Neural progenitor cell (in vitro differentiated cells): ENCODE measurements around the gene DTX1. TPM values are rescaled to one million over a fixed set of nuclear protein-coding genes. Genes with fewer than 3 reads are reported as not detected.
"Not testable (repeated sequence)": the region's sequence is repeated elsewhere in the genome, so short reads cannot be mapped to it uniquely, and the experiment has no call there.

ENCODE experiments used
- DNase-seq: peaks from one replicate; pipeline ENCODE4 v3.0.0-alpha.2; 2016; ENCODE audit warnings: low spot score
- H2AFZ ChIP-seq: fragments of 200-600 bp; sonication (generic); replicated peaks from 2 replicates; pipeline ENCODE4 v1.6.1; 2016; ENCODE audit warnings: antibody characterized with exemption
- H3F3A ChIP-seq: fragments of 200-600 bp; sonication (generic); 2 replicates; pipeline ENCODE4 v1.6.1; 2016; ENCODE audit warnings: antibody characterized with exemption, low read depth
- H3K27ac ChIP-seq: fragments of 200-600 bp; sonication (generic); 2 replicates; pipeline ENCODE4 v1.5.1; 2016; ENCODE audit warnings: mild to moderate bottlenecking
- H3K27me3 ChIP-seq: fragments of 200-600 bp; sonication (generic); 2 replicates; pipeline ENCODE4 v1.6.1; 2016; ENCODE audit warnings: mild to moderate bottlenecking, moderate library complexity
- H3K36me3 ChIP-seq: fragments of 200-600 bp; sonication (generic); 2 replicates; pipeline ENCODE4 v1.5.1; 2016
- H3K4me1 ChIP-seq: fragments of 200-600 bp; sonication (generic); 2 replicates; pipeline ENCODE4 v1.6.1; 2016; ENCODE audit warnings: mixed run types
- H3K4me2 ChIP-seq: fragments of 200-600 bp; sonication (generic); 2 replicates; pipeline ENCODE4 v1.6.1; 2016
- H3K4me3 ChIP-seq: fragments of 200-600 bp; sonication (generic); 2 replicates; pipeline ENCODE4 v1.5.1; 2016
- H3K79me2 ChIP-seq: fragments of 200-600 bp; sonication (generic); 2 replicates; pipeline ENCODE4 v1.6.1; 2016; ENCODE audit warnings: low read depth
- H3K9ac ChIP-seq: fragments of 200-600 bp; sonication (generic); 2 replicates; pipeline ENCODE4 v1.6.1; 2016
- H3K9me3 ChIP-seq: fragments of 200-600 bp; sonication (generic); 2 replicates; pipeline ENCODE4 v1.5.1; 2016; ENCODE audit warnings: low read depth
- H4K20me1 ChIP-seq: fragments of 200-600 bp; sonication (generic); 2 replicates; pipeline ENCODE4 v1.6.1; 2016; ENCODE audit warnings: low read depth
- H3K27ac Mint-ChIP-seq: 3 replicates; pipeline ENCODE4 v1.8.0; 2021; ENCODE audit warnings: mixed read lengths
- H3K27me3 Mint-ChIP-seq: 2 replicates; pipeline ENCODE4 v1.8.0; 2022; ENCODE audit warnings: low read depth, mild to moderate bottlenecking, inconsistent platforms, moderate library complexity, mixed read lengths; ENCODE audit not compliant: insufficient read depth
- H3K36me3 Mint-ChIP-seq: 3 replicates; pipeline ENCODE4 v1.8.0; 2021; ENCODE audit warnings: mixed read lengths
- H3K4me1 Mint-ChIP-seq: 3 replicates; pipeline ENCODE4 v1.8.0; 2021; ENCODE audit warnings: mixed read lengths
- H3K4me3 Mint-ChIP-seq: 3 replicates; pipeline ENCODE4 v1.8.0; 2021; ENCODE audit warnings: mild to moderate bottlenecking, moderate library complexity, mixed read lengths
- H3K9me3 Mint-ChIP-seq: 3 replicates; pipeline ENCODE4 v1.8.0; 2020; ENCODE audit warnings: mixed read lengths
- EZH2 ChIP-seq: fragments of 200-600 bp; sonication (generic); IDR thresholded peaks from 2 replicates; pipeline ENCODE4 v1.6.1; 2017; ENCODE audit warnings: antibody characterized with exemption, mild to moderate bottlenecking, moderate library complexity
- EZH2phosphoT487 ChIP-seq: fragments of 200-600 bp; sonication (generic); IDR thresholded peaks from 2 replicates; pipeline ENCODE4 v1.6.1; 2017; ENCODE audit warnings: antibody characterized with exemption
- total RNA-seq: library from RNA; depleted of rRNA; stranded (reverse); fragments of >200 nt; gene quantifications from 2 replicates; pipeline ENCODE4 v1.2.3, GENCODE V29; 2015; ENCODE audit warnings: low replicate concordance
- TF ChIP-seq, protein P1 (sequence below): fragments of 200-600 bp; sonication (generic); IDR thresholded peaks from 2 replicates; pipeline ENCODE4 v1.5.1; 2017; ENCODE audit warnings: antibody characterized with exemption, mild to moderate bottlenecking

Gene DTX1
- total RNA-seq, 1 donor from 2014 or later: 0.49 TPM

- TF ChIP-seq EZH2 (no peak), EZH2phosphoT487 (no peak)
- TF ChIP-seq, protein P1, sequence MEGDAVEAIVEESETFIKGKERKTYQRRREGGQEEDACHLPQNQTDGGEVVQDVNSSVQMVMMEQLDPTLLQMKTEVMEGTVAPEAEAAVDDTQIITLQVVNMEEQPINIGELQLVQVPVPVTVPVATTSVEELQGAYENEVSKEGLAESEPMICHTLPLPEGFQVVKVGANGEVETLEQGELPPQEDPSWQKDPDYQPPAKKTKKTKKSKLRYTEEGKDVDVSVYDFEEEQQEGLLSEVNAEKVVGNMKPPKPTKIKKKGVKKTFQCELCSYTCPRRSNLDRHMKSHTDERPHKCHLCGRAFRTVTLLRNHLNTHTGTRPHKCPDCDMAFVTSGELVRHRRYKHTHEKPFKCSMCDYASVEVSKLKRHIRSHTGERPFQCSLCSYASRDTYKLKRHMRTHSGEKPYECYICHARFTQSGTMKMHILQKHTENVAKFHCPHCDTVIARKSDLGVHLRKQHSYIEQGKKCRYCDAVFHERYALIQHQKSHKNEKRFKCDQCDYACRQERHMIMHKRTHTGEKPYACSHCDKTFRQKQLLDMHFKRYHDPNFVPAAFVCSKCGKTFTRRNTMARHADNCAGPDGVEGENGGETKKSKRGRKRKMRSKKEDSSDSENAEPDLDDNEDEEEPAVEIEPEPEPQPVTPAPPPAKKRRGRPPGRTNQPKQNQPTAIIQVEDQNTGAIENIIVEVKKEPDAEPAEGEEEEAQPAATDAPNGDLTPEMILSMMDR: no peak
- no peak for DNase-seq
- Histone ChIP-seq H3K9me3 (no peaks in the 10 kb centered on the region), H3F3A (no peaks in the 10 kb centered on the region), H3K4me1 (no peaks in the 10 kb centered on the region), H2AFZ (no peak overlapping the region), H3K27ac (no peak overlapping the region), H3K4me3 (no peak overlapping the region), H3K27me3 (no peaks in the 10 kb centered on the region), H3K9ac (no peak overlapping the region), H4K20me1 (no peaks in the 10 kb centered on the region), H3K36me3 (no peaks in the 10 kb centered on the region), H3K79me2 (no peaks in the 10 kb centered on the region), H3K4me2 (no peak overlapping the region)
- Mint-ChIP-seq H3K27me3 (peaks cover 12% of the 10 kb centered on the region), H3K4me1 (peaks cover 13% of the 10 kb centered on the region), H3K36me3 (no peaks in the 10 kb centered on the region), H3K9me3 (no peaks in the 10 kb centered on the region), H3K4me3 (no peak overlapping the region), H3K27ac (no peak overlapping the region)
Measured at GRCh38 chr12:113113397-113113796, 56.9 kb downstream of the DTX1 start.

DNA sequence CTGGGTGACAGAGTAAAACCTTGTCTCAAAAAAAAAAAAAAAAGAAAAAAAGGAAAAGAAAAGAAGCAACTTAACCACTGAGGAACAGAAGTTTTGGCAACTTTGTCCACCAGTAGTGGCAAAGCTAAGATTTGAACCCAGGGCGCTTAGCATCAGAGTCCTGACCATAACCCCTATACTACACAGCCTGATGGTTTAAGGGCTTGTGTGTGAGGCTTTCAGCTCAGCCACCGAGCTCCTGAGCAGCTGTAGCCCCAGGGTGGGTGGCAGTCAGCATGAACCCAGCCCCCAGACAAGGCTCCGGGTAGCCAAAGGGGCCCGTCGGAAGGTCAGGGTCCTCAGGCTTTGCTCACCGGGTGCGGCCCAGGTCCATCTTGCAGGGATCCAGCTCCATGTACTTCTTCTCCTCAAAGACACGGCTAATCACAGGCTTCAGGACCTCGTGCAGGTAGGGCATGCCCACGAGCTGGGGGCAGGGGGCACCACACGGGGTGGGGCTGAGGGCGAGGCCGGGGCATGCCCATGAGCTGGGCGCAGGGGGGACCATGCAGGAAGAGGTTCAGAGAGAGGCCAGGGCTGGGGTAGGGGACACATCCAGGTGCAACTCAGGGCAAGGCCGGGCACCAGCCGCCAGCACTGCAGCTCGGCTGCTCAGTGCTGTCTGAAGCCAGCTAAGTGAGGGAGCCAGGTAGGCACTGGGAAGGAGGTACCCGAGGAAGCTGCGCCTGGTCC, 58.1 kb downstream of the DTX1 start:
- H4K20me1 ChIP-seq: no peaks in the 10 kb centered on the region
- no peak overlapping the region for H3K4me2 ChIP-seq
- no peaks in the 10 kb centered on the region for H3K9me3 Mint-ChIP-seq
- H3K9me3 ChIP-seq: no peaks in the 10 kb centered on the region
- H3K79me2 ChIP-seq: no peaks in the 10 kb centered on the region
- H2AFZ ChIP-seq: no peak overlapping the region
- H3K4me1 Mint-ChIP-seq: peaks cover 16% of the 10 kb centered on the region
- H3K27me3 ChIP-seq: no peaks in the 10 kb centered on the region
- no peaks in the 10 kb centered on the region for H3F3A ChIP-seq
- TF ChIP-seq, protein P1: no peak
- TF ChIP-seq EZH2phosphoT487 (no peak), EZH2 (no peak)
- H3K36me3 ChIP-seq: no peaks in the 10 kb centered on the region
- H3K9ac ChIP-seq: no peak overlapping the region
- no peak overlapping the region for H3K4me3 ChIP-seq
- H3K27ac ChIP-seq: no peak overlapping the region
- H3K4me1 ChIP-seq: no peaks in the 10 kb centered on the region
- H3K4me3 Mint-ChIP-seq: no peak overlapping the region
- H3K27me3 Mint-ChIP-seq: peaks cover 16% of the 10 kb centered on the region
- no peak overlapping the region for H3K27ac Mint-ChIP-seq
- H3K36me3 Mint-ChIP-seq: no peaks in the 10 kb centered on the region
- DNase-seq: no peak

GRCh38 chr12:113115455-113116126, 59.1 kb downstream of the DTX1 start:
- Histone ChIP-seq H3K9me3 (no peaks in the 10 kb centered on the region), H2AFZ (no peak overlapping the region), H3K27ac (no peak overlapping the region), H3K36me3 (no peaks in the 10 kb centered on the region), H3K9ac (no peak overlapping the region), H3K4me1 (no peaks in the 10 kb centered on the region), H3K4me2 (no peak overlapping the region), H3K79me2 (no peaks in the 10 kb centered on the region), H3F3A (no peaks in the 10 kb centered on the region), H3K27me3 (no peaks in the 10 kb centered on the region), H4K20me1 (no peaks in the 10 kb centered on the region), H3K4me3 (no peak overlapping the region)
- Mint-ChIP-seq H3K27ac (no peak overlapping the region), H3K4me1 (peaks cover 25% of the 10 kb centered on the region), H3K36me3 (no peaks in the 10 kb centered on the region), H3K27me3 (peaks cover 16% of the 10 kb centered on the region), H3K4me3 (no peak overlapping the region), H3K9me3 (no peaks in the 10 kb centered on the region)
- DNase-seq: no peak
- TF ChIP-seq EZH2phosphoT487: no peak

GRCh38 chr12:113116875-113117274, 60.3 kb downstream of the DTX1 start:
- no peak overlapping the region for H3K9ac ChIP-seq
- H3K27me3 Mint-ChIP-seq: peaks cover 16% of the 10 kb centered on the region
- TF ChIP-seq, protein P1: no peak
- TF ChIP-seq EZH2phosphoT487: no peak
- no peak for TF ChIP-seq EZH2
- no peaks in the 10 kb centered on the region for H3K4me1 ChIP-seq
- H2AFZ ChIP-seq: no peak overlapping the region
- H3K27me3 ChIP-seq: no peaks in the 10 kb centered on the region
- H3K27ac Mint-ChIP-seq: no peak overlapping the region
- H3K4me1 Mint-ChIP-seq: peaks cover 29% of the 10 kb centered on the region
- no peak overlapping the region for H3K4me3 Mint-ChIP-seq
- no peaks in the 10 kb centered on the region for H3K9me3 Mint-ChIP-seq
- H3K79me2 ChIP-seq: no peaks in the 10 kb centered on the region
- no peaks in the 10 kb centered on the region for H3K36me3 Mint-ChIP-seq
- DNase-seq: no peak
- H4K20me1 ChIP-seq: no peaks in the 10 kb centered on the region
- no peak overlapping the region for H3K27ac ChIP-seq
- H3K9me3 ChIP-seq: no peaks in the 10 kb centered on the region
- H3K36me3 ChIP-seq: no peaks in the 10 kb centered on the region
- H3K4me2 ChIP-seq: no peak overlapping the region
- H3F3A ChIP-seq: no peaks in the 10 kb centered on the region
- no peak overlapping the region for H3K4me3 ChIP-seq

DNA sequence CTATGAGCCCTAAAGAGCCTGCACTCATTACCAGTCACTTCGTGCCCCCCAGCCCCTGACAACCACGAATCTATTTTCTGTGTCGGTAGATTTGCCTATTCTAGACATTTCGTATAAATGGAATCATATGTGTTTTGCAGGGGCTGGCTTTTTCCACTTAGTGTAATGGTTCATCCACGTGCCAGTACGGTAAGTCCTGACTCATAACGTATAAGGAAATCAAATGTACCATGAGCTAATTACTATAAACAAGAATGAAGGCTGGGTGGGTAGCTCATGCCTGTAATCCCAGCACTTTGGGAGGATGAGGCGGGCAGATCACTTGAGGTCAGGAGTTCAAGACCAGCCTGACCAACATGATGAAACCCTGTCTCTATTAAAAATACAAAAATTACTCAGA, 61.2 kb downstream of the DTX1 start:
- peaks cover 14% of the 10 kb centered on the region for H3K27me3 Mint-ChIP-seq
- not testable (repeated sequence) for H3K27me3 ChIP-seq, H3F3A ChIP-seq, H2AFZ ChIP-seq, H4K20me1 ChIP-seq, H3K9me3 Mint-ChIP-seq, H3K9me3 ChIP-seq, H3K4me3 Mint-ChIP-seq, DNase-seq, H3K4me1 ChIP-seq, H3K36me3 Mint-ChIP-seq, H3K4me2 ChIP-seq, H3K36me3 ChIP-seq, H3K27ac ChIP-seq, H3K79me2 ChIP-seq, H3K4me3 ChIP-seq, H3K9ac ChIP-seq
- H3K27ac Mint-ChIP-seq: peak overlapping the region; percentile 6
- H3K4me1 Mint-ChIP-seq: peaks cover 25% of the 10 kb centered on the region
